Measurements from ENCODE around the gene FBN1. TPM values are rescaled to one million over a fixed set of nuclear protein-coding genes. Genes with fewer than 3 reads are reported as not detected.
A peak's percentile ranks its signal among the peaks of the same experiment; 100 is the strongest.

Gene FBN1
- total and polyA plus RNA-seq, 4 experiments from 2014 or later, result 0.20 to 0.22 TPM; not detected in 2

DNA sequence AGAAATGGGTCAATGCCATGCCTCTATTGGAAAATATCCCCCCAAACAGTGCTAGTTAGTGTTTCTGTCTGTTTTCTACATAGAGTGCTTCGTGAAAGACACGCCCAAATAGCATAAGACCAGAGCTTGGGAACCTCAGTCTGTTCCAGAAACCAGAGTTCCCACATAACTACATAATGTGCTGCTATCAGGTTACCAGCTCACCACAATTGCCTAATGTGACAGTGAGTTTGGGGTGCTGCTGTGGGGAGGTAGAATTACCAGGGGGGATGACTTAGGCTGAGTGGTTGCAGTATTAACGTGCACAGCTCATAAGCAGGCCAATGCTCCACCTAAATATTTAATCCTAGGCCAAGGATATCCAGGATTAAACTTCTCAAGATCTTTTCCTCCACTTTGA lies 275.0 kb downstream of the FBN1 start:
- Histone ChIP-seq H3K4me3 (ENCODE audit: low read length in 2 of 2) (no peak overlapping the region), H3K9me3 (ENCODE audit: control insufficient read depth in 1 of 2, low read length in 2 of 2) (no peaks in the 10 kb centered on the region), H3K36me3 (ENCODE audit: insufficient read depth, low read length) (no peaks in the 10 kb centered on the region), H3K4me1 (ENCODE audit: insufficient read depth, low read length) (no peaks in the 10 kb centered on the region), H3K27ac (ENCODE audit: low read depth, low read length) (no peak overlapping the region), H3K27me3 (ENCODE audit: insufficient read depth, low read length) (no peaks in the 10 kb centered on the region)
- intact Hi-C loops (cut with micrococcal nuclease), result no loop called here
- ChIA-PET CTCF (ENCODE audit: partially characterized antibody) (no interaction called here), POLR2A (ENCODE audit: partially characterized antibody) (no interaction called here)
- Mint-ChIP-seq H3K4me1 (no peaks in the 10 kb centered on the region), H3K9me3 (no peaks in the 10 kb centered on the region), H3K36me3 (no peaks in the 10 kb centered on the region), H3K27ac (no peak overlapping the region), H3K27me3 (peaks cover 13 to 36% of the 10 kb centered on the region in 2 donors), H3K4me3 (no peak overlapping the region)
- DNase-seq, result no peak

GRCh38 chr15:48367483-48367882 lies 278.0 kb downstream of the FBN1 start:
- Mint-ChIP-seq H3K27ac (no peak overlapping the region), H3K9me3 (peaks cover 0 to 5% (median 0%) of the 10 kb centered on the region in 8 donors), H3K27me3 (peaks cover 6 to 14% of the 10 kb centered on the region in 2 donors), H3K4me1 (no peaks in the 10 kb centered on the region), H3K4me3 (no peak overlapping the region), H3K36me3 (no peaks in the 10 kb centered on the region)
- Histone ChIP-seq H3K27me3 (ENCODE audit: insufficient read depth, low read length) (no peaks in the 10 kb centered on the region), H3K4me1 (ENCODE audit: insufficient read depth, low read length) (no peaks in the 10 kb centered on the region), H3K9me3 (ENCODE audit: control insufficient read depth in 1 of 2, low read length in 2 of 2) (no peaks in the 10 kb centered on the region), H3K27ac (ENCODE audit: low read depth, low read length) (no peak overlapping the region), H3K36me3 (ENCODE audit: insufficient read depth, low read length) (no peaks in the 10 kb centered on the region), H3K4me3 (ENCODE audit: low read length in 2 of 2) (no peak overlapping the region)
- ChIA-PET CTCF (ENCODE audit: partially characterized antibody) (no interaction called here), POLR2A (ENCODE audit: partially characterized antibody) (no interaction called here)
- DNase-seq, result no peak
- intact Hi-C loops (cut with micrococcal nuclease), result no loop called here

- peaks cover 0 to 5% (median 0%) of the 10 kb centered on the region in 8 donors for H3K9me3 Mint-ChIP-seq
- Histone ChIP-seq H3K36me3 (ENCODE audit: insufficient read depth, low read length) (no peaks in the 10 kb centered on the region), H3K27me3 (ENCODE audit: insufficient read depth, low read length) (no peaks in the 10 kb centered on the region), H3K9me3 (ENCODE audit: control insufficient read depth in 1 of 2, low read length in 2 of 2) (no peaks in the 10 kb centered on the region), H3K4me3 (ENCODE audit: low read length in 2 of 2) (no peak overlapping the region), H3K4me1 (ENCODE audit: insufficient read depth, low read length) (no peaks in the 10 kb centered on the region), H3K27ac (ENCODE audit: low read depth, low read length) (no peak overlapping the region)
- no peak for DNase-seq
- ChIA-PET POLR2A (ENCODE audit: partially characterized antibody) (no interaction called here), CTCF (ENCODE audit: partially characterized antibody) (interaction anchor here (1.2 kb wide), 1 partner anchor 15 kb away, joined by 3 read pairs; no protein-coding TSS in a partner anchor)
- intact Hi-C loops (cut with micrococcal nuclease), result no loop called here
- no peak overlapping the region for H3K4me3 Mint-ChIP-seq
- no peak overlapping the region for H3K27ac Mint-ChIP-seq
- H3K36me3 Mint-ChIP-seq, result no peaks in the 10 kb centered on the region
- H3K4me1 Mint-ChIP-seq, result no peaks in the 10 kb centered on the region
- H3K27me3 Mint-ChIP-seq, result peaks cover 6 to 14% of the 10 kb centered on the region in 2 donors
These were observed 278.8 kb downstream of the FBN1 start for GRCh38 chr15:48366584-48367312.

GRCh38 chr15:48365575-48365974 lies 279.9 kb downstream of the FBN1 start:
- Mint-ChIP-seq H3K27me3 (peaks cover 6 to 14% of the 10 kb centered on the region in 2 donors), H3K4me1 (no peaks in the 10 kb centered on the region), H3K27ac (no peak overlapping the region), H3K4me3 (no peak overlapping the region), H3K36me3 (no peaks in the 10 kb centered on the region), H3K9me3 (peaks cover 0 to 5% (median 0%) of the 10 kb centered on the region in 8 donors)
- no peaks in the 10 kb centered on the region for H3K9me3 ChIP-seq (ENCODE audit: control insufficient read depth in 1 of 2, low read length in 2 of 2)
- ChIA-PET POLR2A (ENCODE audit: partially characterized antibody) (no interaction called here), CTCF (ENCODE audit: partially characterized antibody) (no interaction called here)
- intact Hi-C loops (cut with micrococcal nuclease), result no loop called here
- H3K27me3 ChIP-seq (ENCODE audit: insufficient read depth, low read length), result no peaks in the 10 kb centered on the region
- H3K36me3 ChIP-seq (ENCODE audit: insufficient read depth, low read length), result no peaks in the 10 kb centered on the region
- DNase-seq, result no peak
- H3K4me3 ChIP-seq (ENCODE audit: low read length in 2 of 2), result no peak overlapping the region
- H3K4me1 ChIP-seq (ENCODE audit: insufficient read depth, low read length), result no peaks in the 10 kb centered on the region
- H3K27ac ChIP-seq (ENCODE audit: low read depth, low read length), result no peak overlapping the region

- no peak overlapping the region for H3K27ac ChIP-seq (ENCODE audit: low read depth, low read length)
- Mint-ChIP-seq H3K36me3 (no peaks in the 10 kb centered on the region), H3K4me1 (peaks cover 2 to 6% (median 5%) of the 10 kb centered on the region in 4 donors), H3K27ac (no peak overlapping the region), H3K27me3 (peaks cover 6 to 11% of the 10 kb centered on the region in 2 donors), H3K9me3 (peaks cover 0 to 5% (median 0%) of the 10 kb centered on the region in 8 donors), H3K4me3 (no peak overlapping the region)
- no peaks in the 10 kb centered on the region for H3K36me3 ChIP-seq (ENCODE audit: insufficient read depth, low read length)
- no peaks in the 10 kb centered on the region for H3K27me3 ChIP-seq (ENCODE audit: insufficient read depth, low read length)
- intact Hi-C loops (cut with micrococcal nuclease), result no loop called here
- ChIA-PET POLR2A (ENCODE audit: partially characterized antibody) (no interaction called here), CTCF (ENCODE audit: partially characterized antibody) (interaction anchor here (3.4 kb wide), 1 partner anchor 11 kb away, joined by 15 read pairs; no protein-coding TSS in a partner anchor)
- H3K4me1 ChIP-seq (ENCODE audit: insufficient read depth, low read length), result no peaks in the 10 kb centered on the region
- H3K4me3 ChIP-seq (ENCODE audit: low read length in 2 of 2), result no peak overlapping the region
- DNase-seq, result no peak
- H3K9me3 ChIP-seq (ENCODE audit: control insufficient read depth in 1 of 2, low read length in 2 of 2), result no peaks in the 10 kb centered on the region
These were observed 282.0 kb downstream of the FBN1 start for GRCh38 chr15:48363474-48363873.

GRCh38 chr15:48361685-48362084 lies 283.8 kb downstream of the FBN1 start:
- Histone ChIP-seq H3K4me3 (ENCODE audit: low read length in 2 of 2) (no peak overlapping the region), H3K4me1 (ENCODE audit: insufficient read depth, low read length) (no peaks in the 10 kb centered on the region), H3K9me3 (ENCODE audit: control insufficient read depth in 1 of 2, low read length in 2 of 2) (no peaks in the 10 kb centered on the region), H3K36me3 (ENCODE audit: insufficient read depth, low read length) (no peaks in the 10 kb centered on the region), H3K27ac (ENCODE audit: low read depth, low read length) (no peak overlapping the region), H3K27me3 (ENCODE audit: insufficient read depth, low read length) (no peaks in the 10 kb centered on the region)
- peaks cover 6 to 11% (median 6%) of the 10 kb centered on the region in 4 donors for H3K4me1 Mint-ChIP-seq
- peak overlapping the region in 1 of 7 donors; percentile 15 for H3K27ac Mint-ChIP-seq
- no peaks in the 10 kb centered on the region for H3K36me3 Mint-ChIP-seq
- no peak overlapping the region for H3K4me3 Mint-ChIP-seq
- intact Hi-C loops (cut with micrococcal nuclease), result no loop called here
- peaks cover 4 to 9% of the 10 kb centered on the region in 2 donors for H3K27me3 Mint-ChIP-seq
- ChIA-PET CTCF (ENCODE audit: partially characterized antibody) (interaction anchor here (3.4 kb wide), 1 partner anchor 9 kb away, joined by 15 read pairs; no protein-coding TSS in a partner anchor), POLR2A (ENCODE audit: partially characterized antibody) (no interaction called here)
- DNase-seq, result no peak
- H3K9me3 Mint-ChIP-seq, result peaks cover 0 to 5% (median 0%) of the 10 kb centered on the region in 8 donors

DNA sequence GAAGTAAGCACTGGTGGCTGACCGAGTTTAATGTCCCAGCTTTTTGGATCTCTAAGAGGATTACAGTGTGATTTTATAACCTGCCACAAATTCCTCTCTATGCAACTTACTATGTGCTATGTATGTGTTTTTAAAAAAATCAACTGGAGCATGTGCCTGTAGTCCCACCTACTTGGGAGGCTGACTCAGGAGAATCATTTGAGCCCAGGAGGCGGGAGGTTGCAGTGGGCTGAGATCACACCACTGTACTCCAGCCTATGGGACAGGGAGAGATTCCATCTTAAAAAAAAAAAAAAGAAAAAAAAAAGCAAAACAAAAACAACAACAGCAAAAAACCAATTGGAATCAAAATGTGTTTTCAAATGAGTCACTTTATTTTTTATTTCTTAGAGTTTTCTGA lies 284.7 kb downstream of the FBN1 start:
- ChIA-PET CTCF (ENCODE audit: partially characterized antibody) (interaction anchor here (3.4 kb wide), 1 partner anchor 8 kb away, joined by 15 read pairs; no protein-coding TSS in a partner anchor), POLR2A (ENCODE audit: partially characterized antibody) (no interaction called here)
- intact Hi-C loops (cut with micrococcal nuclease), result no loop called here
- peaks cover 0 to 5% (median 0%) of the 10 kb centered on the region in 8 donors for H3K9me3 Mint-ChIP-seq
- no peaks in the 10 kb centered on the region for H3K9me3 ChIP-seq (ENCODE audit: control insufficient read depth in 1 of 2, low read length in 2 of 2)
- H3K27me3 ChIP-seq (ENCODE audit: insufficient read depth, low read length), result no peaks in the 10 kb centered on the region
- H3K4me3 Mint-ChIP-seq, result no peak overlapping the region
- no peaks in the 10 kb centered on the region for H3K36me3 Mint-ChIP-seq
- no peaks in the 10 kb centered on the region for H3K36me3 ChIP-seq (ENCODE audit: insufficient read depth, low read length)
- H3K4me1 Mint-ChIP-seq, result peaks cover 6 to 11% (median 6%) of the 10 kb centered on the region in 4 donors
- no peak overlapping the region for H3K4me3 ChIP-seq (ENCODE audit: low read length in 2 of 2)
- H3K27me3 Mint-ChIP-seq, result peaks cover 1 to 3% of the 10 kb centered on the region in 2 donors
- H3K4me1 ChIP-seq (ENCODE audit: insufficient read depth, low read length), result no peaks in the 10 kb centered on the region
- no peak overlapping the region for H3K27ac ChIP-seq (ENCODE audit: low read depth, low read length)
- no peak overlapping the region for H3K27ac Mint-ChIP-seq
- DNase-seq, result no peak

Measured in CD4-positive, alpha-beta memory T cell (primary cell).